GM12892 (cell line): ENCODE measurements around the gene CSF1R.

Experiments used
- POLR2A ChIP-seq: IDR thresholded peaks from 2 replicates; pipeline ENCODE4 v1.6.1; 2011; ENCODE audit warnings: low read depth, low read length, control low read depth
- POLR2AphosphoS5 ChIP-seq: IDR thresholded peaks from 2 replicates; pipeline ENCODE4 v1.6.1; 2011; ENCODE audit warnings: low read depth, low read length, control low read depth
- TAF1 ChIP-seq: IDR thresholded peaks from 2 replicates; pipeline ENCODE4 v1.6.1; 2011; ENCODE audit warnings: low read depth, mild to moderate bottlenecking, control low read depth, low read length, borderline replicate concordance

- no peak for TF ChIP-seq POLR2AphosphoS5
- TF ChIP-seq POLR2A = no peak
- no peak for TF ChIP-seq TAF1
These were observed 30.5 kb upstream of the CSF1R start for GRCh38 chr5:150116667-150117400.
